Nephron (organoid): Measurements from ENCODE around the gene ABHD6.
A peak's percentile ranks its signal among the peaks of the same experiment; 100 is the strongest.

Source experiments
- H3K27ac Mint-ChIP-seq, 3 experiments: 2 replicates each; pipeline ENCODE4 v1.8.0; 2020; ENCODE audit warnings: mixed read lengths in 3 of 3, mild to moderate bottlenecking in 2 of 3, moderate library complexity in 1 of 3
- H3K27me3 Mint-ChIP-seq: 2 replicates; pipeline ENCODE4 v1.8.0; 2021; ENCODE audit warnings: low read depth, mild to moderate bottlenecking, moderate library complexity, mixed read lengths
- H3K36me3 Mint-ChIP-seq: 2 replicates; pipeline ENCODE4 v1.8.0; 2020; ENCODE audit warnings: low read depth, mixed read lengths
- H3K4me1 Mint-ChIP-seq: 2 replicates; pipeline ENCODE4 v1.8.0; 2020; ENCODE audit warnings: mixed read lengths
- H3K4me3 Mint-ChIP-seq, 3 experiments: 2 replicates each; pipeline ENCODE4 v1.8.0; 2020; ENCODE audit warnings: mild to moderate bottlenecking in 3 of 3, mixed read lengths in 3 of 3, moderate library complexity in 2 of 3
- H3K9me3 Mint-ChIP-seq: 2 replicates; pipeline ENCODE4 v1.8.0; 2020; ENCODE audit warnings: mixed read lengths
- CTCF ChIP-seq, 3 experiments: fragments of 200-600 bp; sonication (generic); IDR thresholded peaks; one replicate each; pipeline ENCODE4 v1.5.0; 2021; ENCODE audit warnings: antibody characterized with exemption in 3 of 3; ENCODE audit not compliant: unreplicated experiment in 3 of 3

The ABHD6 gene

GRCh38 chr3:58249358-58250092 lies 11.9 kb downstream of the ABHD6 start:
- no peaks in the 10 kb centered on the region for H3K9me3 Mint-ChIP-seq
- peak; percentile 33 to 39 (median 39) for TF ChIP-seq CTCF (IDR thresholded peaks at IDR 0.05; ENCODE audit: unreplicated experiment in 3 of 3)
- H3K27ac Mint-ChIP-seq = peak overlapping the region; percentile 77 to 90 (median 84)
- peak overlapping the region in 1 of 3 experiments; percentile 45 for H3K4me3 Mint-ChIP-seq
- no peaks in the 10 kb centered on the region for H3K36me3 Mint-ChIP-seq
- peaks cover 29% of the 10 kb centered on the region for H3K4me1 Mint-ChIP-seq
- H3K27me3 Mint-ChIP-seq = no peaks in the 10 kb centered on the region

GRCh38 chr3:58250093-58250707 lies 12.6 kb downstream of the ABHD6 start:
- Mint-ChIP-seq H3K9me3 (no peaks in the 10 kb centered on the region), H3K4me3 (peak overlapping the region in 2 of 3 experiments; percentile 4 to 45), H3K27ac (peak overlapping the region; percentile 77 to 90 (median 84)), H3K36me3 (no peaks in the 10 kb centered on the region), H3K4me1 (peaks cover 29% of the 10 kb centered on the region), H3K27me3 (no peaks in the 10 kb centered on the region)
- peak in 1 of 3 experiments; percentile 6 for TF ChIP-seq CTCF (IDR thresholded peaks at IDR 0.05; ENCODE audit: unreplicated experiment in 3 of 3)

GRCh38 chr3:58251631-58252035 lies 14.0 kb downstream of the ABHD6 start:
- TF ChIP-seq CTCF (IDR thresholded peaks at IDR 0.05; ENCODE audit: unreplicated experiment in 3 of 3) = no peak
- Mint-ChIP-seq H3K9me3 (no peaks in the 10 kb centered on the region), H3K27me3 (no peaks in the 10 kb centered on the region), H3K4me1 (peaks cover 29% of the 10 kb centered on the region), H3K27ac (peak overlapping the region; percentile 61 to 78 (median 71)), H3K4me3 (no peak overlapping the region), H3K36me3 (no peaks in the 10 kb centered on the region)

- Mint-ChIP-seq H3K9me3 (no peaks in the 10 kb centered on the region), H3K27ac (no peak overlapping the region), H3K4me3 (no peak overlapping the region), H3K4me1 (peaks cover 28% of the 10 kb centered on the region), H3K36me3 (peaks cover 8% of the 10 kb centered on the region), H3K27me3 (no peaks in the 10 kb centered on the region)
- no peak for TF ChIP-seq CTCF (IDR thresholded peaks at IDR 0.05; ENCODE audit: unreplicated experiment in 3 of 3)
These were observed 16.6 kb downstream of the ABHD6 start for GRCh38 chr3:58254144-58254543.

GRCh38 chr3:58256061-58256460 lies 18.5 kb downstream of the ABHD6 start:
- H3K27me3 Mint-ChIP-seq = no peaks in the 10 kb centered on the region

More at GRCh38 chr3:58256061-58256460, 18.5 kb downstream of the ABHD6 start:
- H3K36me3 Mint-ChIP-seq = peaks cover 11% of the 10 kb centered on the region
- no peak overlapping the region for H3K27ac Mint-ChIP-seq
- TF ChIP-seq CTCF (IDR thresholded peaks at IDR 0.05; ENCODE audit: unreplicated experiment in 3 of 3) = no peak
- H3K4me1 Mint-ChIP-seq = peaks cover 11% of the 10 kb centered on the region
- H3K9me3 Mint-ChIP-seq = no peaks in the 10 kb centered on the region
- no peak overlapping the region for H3K4me3 Mint-ChIP-seq
